ENCODE results near the gene KCNG4.

DNA sequence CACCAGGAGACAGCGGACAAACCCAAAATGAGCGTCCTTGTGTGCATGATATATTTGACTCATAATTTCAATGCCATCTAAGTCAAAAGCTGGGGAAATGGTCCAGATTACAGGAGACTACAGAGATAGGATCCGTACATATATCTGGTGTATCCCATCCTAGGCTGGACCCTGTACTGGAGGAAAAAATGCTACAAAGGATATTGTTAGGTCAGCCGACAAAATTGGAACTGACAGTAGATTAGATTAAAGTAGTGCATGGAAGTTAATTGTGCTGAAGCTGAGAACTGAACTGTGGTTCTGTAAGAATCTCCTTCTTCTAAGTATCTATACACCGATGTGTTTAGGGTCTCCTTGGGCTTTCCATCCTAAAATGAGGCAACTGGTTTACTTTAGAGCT lies 24.3 kb downstream of the KCNG4 start:
- TF ChIP-seq EZH2 (IDR thresholded peaks at IDR 0.05): no peak
- TF ChIP-seq, protein P1, sequence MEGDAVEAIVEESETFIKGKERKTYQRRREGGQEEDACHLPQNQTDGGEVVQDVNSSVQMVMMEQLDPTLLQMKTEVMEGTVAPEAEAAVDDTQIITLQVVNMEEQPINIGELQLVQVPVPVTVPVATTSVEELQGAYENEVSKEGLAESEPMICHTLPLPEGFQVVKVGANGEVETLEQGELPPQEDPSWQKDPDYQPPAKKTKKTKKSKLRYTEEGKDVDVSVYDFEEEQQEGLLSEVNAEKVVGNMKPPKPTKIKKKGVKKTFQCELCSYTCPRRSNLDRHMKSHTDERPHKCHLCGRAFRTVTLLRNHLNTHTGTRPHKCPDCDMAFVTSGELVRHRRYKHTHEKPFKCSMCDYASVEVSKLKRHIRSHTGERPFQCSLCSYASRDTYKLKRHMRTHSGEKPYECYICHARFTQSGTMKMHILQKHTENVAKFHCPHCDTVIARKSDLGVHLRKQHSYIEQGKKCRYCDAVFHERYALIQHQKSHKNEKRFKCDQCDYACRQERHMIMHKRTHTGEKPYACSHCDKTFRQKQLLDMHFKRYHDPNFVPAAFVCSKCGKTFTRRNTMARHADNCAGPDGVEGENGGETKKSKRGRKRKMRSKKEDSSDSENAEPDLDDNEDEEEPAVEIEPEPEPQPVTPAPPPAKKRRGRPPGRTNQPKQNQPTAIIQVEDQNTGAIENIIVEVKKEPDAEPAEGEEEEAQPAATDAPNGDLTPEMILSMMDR (IDR thresholded peaks at IDR 0.05): no peak

Data from neural progenitor cell (in vitro differentiated cells).